ENCODE results near the gene TMTC2. TPM values are rescaled to one million over a fixed set of nuclear protein-coding genes. Genes with fewer than 3 reads are reported as not detected.

TMTC2 gene
- total RNA-seq, 1 donor from 2014 or later: 2.2 TPM

DNA sequence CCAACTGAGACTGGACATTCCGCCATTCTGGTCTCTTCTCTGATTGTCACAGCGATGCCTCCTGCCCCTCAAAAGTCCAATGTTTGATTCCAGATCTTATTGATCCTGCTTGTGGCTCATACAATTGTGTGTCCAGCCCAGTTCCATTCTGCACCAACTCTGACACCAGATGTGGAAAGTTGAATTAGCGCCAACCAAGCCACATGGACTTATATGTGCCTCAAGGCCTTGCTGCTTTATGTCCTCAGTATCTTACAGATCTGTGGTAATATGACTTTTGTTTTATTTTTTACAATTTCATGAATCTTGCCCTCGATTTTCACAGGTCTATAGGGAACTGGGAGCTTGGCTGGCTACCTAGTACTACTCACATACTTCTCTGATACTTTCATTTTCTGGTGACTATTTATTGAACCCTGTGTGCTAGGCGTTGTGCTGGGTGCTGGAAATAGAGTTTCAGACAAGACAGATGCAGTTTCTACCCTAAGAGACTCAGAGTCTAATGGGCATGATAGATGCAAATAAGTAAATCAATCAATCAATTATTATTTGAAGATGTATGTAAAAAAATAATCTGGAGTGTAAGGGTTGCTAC, 472.0 kb downstream of the TMTC2 start:
- H3K9me3 Mint-ChIP-seq: peaks cover 4% of the 10 kb centered on the region
- CTCF ChIA-PET: no interaction called here

GRCh38 chr12:83161456-83161855, 474.8 kb downstream of the TMTC2 start:
- no peaks in the 10 kb centered on the region for H3K4me1 Mint-ChIP-seq
- no peak overlapping the region for H3K27ac Mint-ChIP-seq
- no peaks in the 10 kb centered on the region for H3K27me3 Mint-ChIP-seq
- no peak for TF ChIP-seq CTCF (IDR thresholded peaks at IDR 0.05)
- DNase-seq: no peak
- H3K9me3 Mint-ChIP-seq: peaks cover 4% of the 10 kb centered on the region
- no peak for ATAC-seq (ENCODE audit: low read depth)
- H3K4me3 Mint-ChIP-seq: no peak overlapping the region
- intact Hi-C loops (cut with micrococcal nuclease): no loop called here
- CTCF ChIA-PET: no interaction called here
- POLR2A ChIA-PET: no interaction called here
- H3K36me3 Mint-ChIP-seq (ENCODE audit: low read depth): no peaks in the 10 kb centered on the region

More for the DNA sequence above, 472.0 kb downstream of the TMTC2 start:
- POLR2A ChIA-PET: no interaction called here
- Mint-ChIP-seq H3K27ac (no peak overlapping the region), H3K27me3 (no peaks in the 10 kb centered on the region), H3K36me3 (ENCODE audit: low read depth) (no peaks in the 10 kb centered on the region), H3K4me1 (no peaks in the 10 kb centered on the region), H3K4me3 (no peak overlapping the region)
- ATAC-seq (ENCODE audit: low read depth) (no peak), DNase-seq (no peak)
- intact Hi-C loops (cut with micrococcal nuclease): no loop called here
- TF ChIP-seq CTCF (IDR thresholded peaks at IDR 0.05): no peak

DNA sequence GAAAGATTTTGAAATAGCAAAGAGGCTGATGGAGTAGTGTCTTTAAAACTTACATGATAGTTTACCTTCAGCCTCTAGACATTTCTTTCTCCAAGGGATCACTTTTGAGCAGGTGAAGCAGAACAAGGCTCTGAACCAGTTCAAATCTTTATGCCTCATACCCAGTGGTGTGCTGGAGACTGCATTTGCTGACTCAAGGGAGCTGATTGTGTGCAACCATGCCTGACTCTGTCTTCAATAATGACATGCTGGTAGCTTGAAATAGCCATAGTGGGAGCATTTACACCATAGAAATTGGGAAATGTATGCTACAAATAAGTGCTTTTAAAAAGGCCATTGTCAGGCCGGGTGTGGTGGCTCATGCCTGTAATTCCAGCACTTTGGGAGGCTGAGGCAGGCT, 482.0 kb downstream of the TMTC2 start:
- ATAC-seq (ENCODE audit: low read depth) (no peak), DNase-seq (no peak)
- Mint-ChIP-seq H3K9me3 (no peaks in the 10 kb centered on the region), H3K27me3 (no peaks in the 10 kb centered on the region), H3K4me3 (no peak overlapping the region), H3K27ac (no peak overlapping the region), H3K4me1 (no peaks in the 10 kb centered on the region), H3K36me3 (ENCODE audit: low read depth) (no peaks in the 10 kb centered on the region)
- ChIA-PET CTCF (no interaction called here), POLR2A (no interaction called here)
- no peak for TF ChIP-seq CTCF (IDR thresholded peaks at IDR 0.05)
- intact Hi-C loops (cut with micrococcal nuclease): no loop called here

DNA sequence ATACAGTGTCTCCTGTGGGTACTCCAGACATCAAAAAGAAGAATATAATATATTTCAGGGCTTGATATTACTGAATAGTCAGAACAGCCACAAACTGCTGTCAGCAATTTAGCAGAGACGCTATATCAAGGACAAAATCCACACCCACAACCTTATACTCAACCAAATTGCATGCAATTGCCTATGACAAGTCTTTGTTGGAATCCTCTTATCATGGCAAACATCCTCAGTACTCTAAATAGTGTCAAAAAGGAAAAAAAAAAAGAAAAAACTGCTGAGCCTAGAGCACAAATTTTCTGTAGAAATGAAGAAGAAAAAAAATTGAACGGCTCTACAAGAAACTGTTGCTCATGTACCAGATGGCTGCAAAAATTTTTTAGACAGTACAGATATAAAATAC, 485.7 kb downstream of the TMTC2 start:
- ChIA-PET CTCF (no interaction called here), POLR2A (no interaction called here)
- Mint-ChIP-seq H3K4me1 (no peaks in the 10 kb centered on the region), H3K27me3 (no peaks in the 10 kb centered on the region), H3K4me3 (no peak overlapping the region), H3K9me3 (no peaks in the 10 kb centered on the region), H3K36me3 (ENCODE audit: low read depth) (no peaks in the 10 kb centered on the region), H3K27ac (no peak overlapping the region)
- ATAC-seq (ENCODE audit: low read depth): no peak
- intact Hi-C loops (cut with micrococcal nuclease): no loop called here
- no peak for TF ChIP-seq CTCF (IDR thresholded peaks at IDR 0.05)
- DNase-seq: no peak

DNA sequence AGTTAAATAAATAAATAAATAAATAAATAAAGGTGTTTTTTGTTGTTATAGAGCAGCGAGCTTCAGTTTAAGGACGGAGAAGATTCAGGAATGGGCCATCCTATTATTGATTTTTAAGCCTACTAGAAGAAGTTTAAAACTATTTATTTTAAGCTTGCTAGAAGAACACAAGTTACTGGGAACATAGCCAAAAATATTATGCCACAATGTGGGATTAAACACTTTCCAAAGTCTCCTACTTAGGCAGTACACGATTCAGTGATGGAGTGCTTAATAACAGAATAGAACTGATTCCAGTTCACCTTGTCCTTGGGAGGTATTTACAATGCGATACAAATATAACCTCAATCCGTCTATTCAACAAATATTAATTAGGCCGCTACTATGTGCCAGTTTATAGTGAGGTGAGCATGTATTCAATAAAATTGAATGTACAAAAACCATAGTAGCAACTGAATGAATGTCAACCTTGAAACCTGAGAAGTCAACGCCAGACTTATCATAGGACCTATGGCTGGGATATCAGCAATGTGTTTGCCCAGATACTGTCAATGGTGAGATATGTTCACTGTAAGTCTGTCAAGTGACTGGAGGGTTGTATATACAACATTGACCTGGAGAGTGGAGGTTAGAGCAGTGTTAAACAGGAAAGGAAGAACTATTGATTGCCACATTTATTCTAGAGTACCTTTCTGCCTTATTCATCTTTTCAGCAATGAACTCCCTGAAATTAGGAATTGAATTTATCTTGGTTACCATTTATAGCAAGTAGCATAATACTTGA, 486.4 kb downstream of the TMTC2 start:
- intact Hi-C loops (cut with micrococcal nuclease): no loop called here
- POLR2A ChIA-PET: no interaction called here
- Mint-ChIP-seq H3K4me1 (no peaks in the 10 kb centered on the region), H3K36me3 (ENCODE audit: low read depth) (no peaks in the 10 kb centered on the region), H3K27me3 (no peaks in the 10 kb centered on the region), H3K9me3 (no peaks in the 10 kb centered on the region), H3K4me3 (no peak overlapping the region), H3K27ac (no peak overlapping the region)
- no peak for ATAC-seq (ENCODE audit: low read depth)
- TF ChIP-seq CTCF (IDR thresholded peaks at IDR 0.05): no peak
- DNase-seq: no peak
- CTCF ChIA-PET: no interaction called here

Measured in activated B cell treated with CpG ODN at 0.5 μM for 24 hours (primary cell).